Panc1 (cell line): ENCODE measurements around the gene POU3F1.

Source experiments
- CTCF ChIP-seq: fragments of 450-650 bp; IDR thresholded peaks from 2 replicates; pipeline ENCODE4 v1.5.1; 2017; ENCODE audit warnings: mild to moderate bottlenecking
- REST ChIP-seq, 2 experiments: IDR thresholded peaks; 2 replicates each; pipeline ENCODE4 v1.6.1; 2011 to 2012; ENCODE audit warnings: low read depth in 2 of 2, control low read depth in 1 of 2, low read length in 1 of 2, mild to moderate bottlenecking in 1 of 2, moderate library complexity in 1 of 2; ENCODE audit not compliant: insufficient read depth in 1 of 2

DNA sequence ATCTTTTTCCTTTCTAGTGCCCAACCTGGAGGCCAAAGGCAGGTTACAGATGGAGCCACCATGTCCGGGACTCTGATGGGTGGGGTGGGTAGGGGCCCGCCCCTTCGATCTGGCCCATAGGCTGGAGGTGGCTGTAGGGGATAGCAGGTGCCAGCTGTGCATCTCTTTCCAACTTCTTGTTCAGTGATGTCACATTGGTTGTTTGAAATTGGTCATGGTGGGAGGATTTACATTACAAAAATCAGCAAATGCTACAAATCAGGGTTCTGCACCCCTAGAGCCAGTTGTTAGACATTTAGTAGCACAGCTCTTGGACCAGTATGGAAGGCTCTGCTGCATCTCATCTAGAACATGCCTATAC is 22.4 kb upstream of the POU3F1 start:
- no peak for TF ChIP-seq CTCF
- TF ChIP-seq REST (IDR thresholded peaks at IDR 0.05; ENCODE audit: insufficient read depth in 1 of 2, low read depth in 2 of 2, low read length in 1 of 2): no peak
